HEK293T (cell line): ENCODE measurements around the gene OR2A5.

Experiments
- ELF4 ChIP-seq: fragments of 450-650 bp; IDR thresholded peaks from 2 replicates; pipeline ENCODE4 v1.6.1; 2017; ENCODE audit warnings: antibody characterized with exemption
- FOXA1 ChIP-seq: fragments of 450-650 bp; IDR thresholded peaks from 2 replicates; pipeline ENCODE4 v1.6.1; 2016; ENCODE audit warnings: mild to moderate bottlenecking
- L3MBTL2 ChIP-seq: fragments of 450-650 bp; conservative IDR thresholded peaks from 2 replicates; pipeline ENCODE4 v1.6.1; 2016; ENCODE audit warnings: mild to moderate bottlenecking
- SUZ12 ChIP-seq: fragments of 450-650 bp; IDR thresholded peaks from 2 replicates; pipeline ENCODE4 v1.6.1; 2016; ENCODE audit warnings: mild to moderate bottlenecking

DNA sequence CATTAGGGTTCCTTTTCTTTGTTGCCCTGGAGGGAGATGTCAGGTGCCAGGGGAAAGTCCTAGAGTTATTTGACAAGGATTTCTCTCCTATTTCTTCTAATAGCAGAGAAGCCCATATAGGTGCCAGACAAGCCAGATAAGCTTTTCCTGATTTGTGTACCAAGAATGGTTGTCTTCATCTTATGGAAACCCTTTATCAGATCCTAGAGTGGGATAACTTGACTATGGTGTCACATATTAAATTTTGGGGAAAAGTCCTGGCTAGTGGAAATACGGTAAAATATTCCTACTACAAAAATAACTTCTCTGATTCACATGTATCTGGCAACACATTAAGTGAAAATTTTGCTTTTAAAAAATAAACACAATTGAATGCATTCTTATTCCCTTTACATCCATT, 38.5 kb downstream of the OR2A5 start:
- TF ChIP-seq ELF4 (no peak), FOXA1 (no peak), SUZ12 (no peak), L3MBTL2 (no peak)
